SK-N-MC (cell line): ENCODE measurements around the gene ADAMTS17.
A peak's percentile ranks its signal among the peaks of the same experiment; 100 is the strongest.

Experiments used
- DNase-seq: peaks from one replicate; pipeline ENCODE4 v3.0.0-alpha.2; 2011; ENCODE audit warnings: low read depth, low spot score
- H3K27ac ChIP-seq: fragments of 200-600 bp; sonication (generic); 2 replicates; pipeline ENCODE4 v1.5.1; 2016; ENCODE audit warnings: mixed run types
- H3K36me3 ChIP-seq: fragments of 200-600 bp; sonication (generic); 2 replicates; pipeline ENCODE4 v1.6.1; 2017; ENCODE audit warnings: antibody characterized with exemption, low read length, mixed read lengths; ENCODE audit not compliant: insufficient read depth
- H3K4me3 ChIP-seq: fragments of 200-600 bp; sonication (generic); 2 replicates; pipeline ENCODE4 v1.5.1; 2016
- H3K9ac ChIP-seq: fragments of 200-600 bp; sonication (generic); 2 replicates; pipeline ENCODE4 v1.8.0; 2017; ENCODE audit warnings: mixed run types, mixed read lengths; ENCODE audit not compliant: insufficient read length
- H3K9me3 ChIP-seq: fragments of 200-600 bp; sonication (generic); 2 replicates; pipeline ENCODE4 v1.6.1; 2017; ENCODE audit warnings: low read depth, mild to moderate bottlenecking, antibody characterized with exemption, low read length, moderate library complexity, mixed read lengths
- EZH2 ChIP-seq: fragments of 200-600 bp; sonication (generic); IDR thresholded peaks from one replicate; pipeline ENCODE4 v1.6.1; 2017; ENCODE audit warnings: antibody characterized with exemption
- FOXP2 ChIP-seq: optimal IDR thresholded peaks from 2 replicates; pipeline ENCODE3; 2011; ENCODE audit warnings: mild to moderate bottlenecking, moderate library complexity; ENCODE audit not compliant: insufficient read depth; ENCODE audit errors: extremely low read length, control extremely low read depth
- POLR2AphosphoS5 ChIP-seq: IDR thresholded peaks from 2 replicates; pipeline ENCODE4 v1.6.1; 2012; ENCODE audit warnings: mild to moderate bottlenecking, low read depth, low read length, borderline replicate concordance

The ADAMTS17 gene

DNA sequence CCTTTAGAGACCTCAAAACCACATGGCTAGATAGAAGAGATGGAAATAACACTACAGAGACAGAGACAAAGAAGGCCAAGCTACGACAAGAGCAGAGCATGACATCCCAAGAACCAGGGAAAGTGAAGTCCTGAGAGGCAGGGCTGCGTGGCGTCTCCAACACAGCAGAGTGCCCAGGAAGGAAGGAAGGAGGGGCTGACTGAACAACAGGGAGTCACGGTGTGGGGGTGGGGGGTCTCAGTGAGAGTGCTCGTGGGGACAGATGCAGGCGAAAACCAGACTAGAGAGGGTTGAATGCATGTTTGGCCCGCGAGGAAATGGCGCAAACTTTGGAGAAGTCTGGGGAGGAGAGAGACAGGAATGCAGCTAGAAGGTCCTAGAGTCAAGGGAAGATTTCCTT lies 44.0 kb downstream of the ADAMTS17 start:
- Histone ChIP-seq H3K27ac (no peak overlapping the region), H3K9me3 (no peaks in the 10 kb centered on the region), H3K4me3 (no peak overlapping the region), H3K36me3 (no peaks in the 10 kb centered on the region), H3K9ac (no peak overlapping the region)
- no peak for DNase-seq
- no peak for TF ChIP-seq POLR2AphosphoS5
- TF ChIP-seq FOXP2, result no peak
- no peak for TF ChIP-seq EZH2

DNA sequence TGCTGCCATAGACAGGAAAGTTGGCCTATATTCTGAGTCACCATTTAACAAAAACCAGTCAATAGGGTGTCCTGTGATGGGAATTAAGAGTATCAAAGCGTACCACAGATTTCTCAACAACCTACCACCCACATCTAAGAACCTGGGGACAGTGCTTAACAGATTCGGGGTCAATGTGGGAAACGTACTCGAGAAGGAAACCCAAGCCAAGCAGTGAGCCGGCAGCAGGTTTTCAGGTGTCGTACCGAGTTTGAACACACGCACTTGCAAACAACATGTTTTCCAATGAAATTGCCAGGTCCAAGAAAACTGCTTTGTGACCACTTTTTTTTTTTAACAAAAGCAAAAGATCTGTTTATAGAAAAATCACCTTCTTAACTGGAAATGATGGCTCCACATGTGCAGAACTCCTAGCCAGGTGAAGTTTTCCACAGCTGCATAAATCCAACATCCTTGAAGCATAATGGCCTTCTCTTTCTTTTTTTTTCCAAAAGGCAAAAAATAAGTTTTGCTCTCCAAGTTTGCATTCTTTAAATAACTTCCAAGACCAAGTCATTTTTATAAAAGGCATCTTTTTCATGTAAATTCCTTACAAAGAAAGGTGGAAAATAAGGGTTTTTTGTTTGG lies 45.7 kb downstream of the ADAMTS17 start:
- Histone ChIP-seq H3K9ac (no peak overlapping the region), H3K36me3 (no peaks in the 10 kb centered on the region), H3K9me3 (no peaks in the 10 kb centered on the region), H3K4me3 (no peak overlapping the region), H3K27ac (no peak overlapping the region)
- no peak for TF ChIP-seq EZH2
- TF ChIP-seq FOXP2, result no peak
- no peak for TF ChIP-seq POLR2AphosphoS5
- no peak for DNase-seq

- no peak overlapping the region for H3K9ac ChIP-seq
- H3K4me3 ChIP-seq, result no peak overlapping the region
- H3K9me3 ChIP-seq, result no peaks in the 10 kb centered on the region
- no peak overlapping the region for H3K27ac ChIP-seq
- no peaks in the 10 kb centered on the region for H3K36me3 ChIP-seq
- no peak for TF ChIP-seq EZH2
- no peak for TF ChIP-seq FOXP2
- TF ChIP-seq POLR2AphosphoS5, result no peak
- no peak for DNase-seq
Measured at GRCh38 chr15:100292010-100292409, 49.8 kb downstream of the ADAMTS17 start.

GRCh38 chr15:100291106-100291505 lies 50.7 kb downstream of the ADAMTS17 start:
- no peak overlapping the region for H3K27ac ChIP-seq
- H3K9me3 ChIP-seq, result no peaks in the 10 kb centered on the region
- H3K36me3 ChIP-seq, result no peaks in the 10 kb centered on the region
- H3K4me3 ChIP-seq, result no peak overlapping the region
- DNase-seq, result peak; percentile 18
- no peak for TF ChIP-seq POLR2AphosphoS5
- TF ChIP-seq EZH2, result no peak
- TF ChIP-seq FOXP2, result no peak
- no peak overlapping the region for H3K9ac ChIP-seq

GRCh38 chr15:100285641-100286295 lies 56.0 kb downstream of the ADAMTS17 start:
- Histone ChIP-seq H3K27ac (no peak overlapping the region), H3K4me3 (no peak overlapping the region), H3K36me3 (no peaks in the 10 kb centered on the region), H3K9me3 (no peaks in the 10 kb centered on the region), H3K9ac (no peak overlapping the region)
- DNase-seq, result no peak
- TF ChIP-seq EZH2 (no peak), FOXP2 (no peak)

- H3K9ac ChIP-seq, result no peak overlapping the region
- TF ChIP-seq POLR2AphosphoS5 (no peak), FOXP2 (no peak), EZH2 (no peak)
- H3K9me3 ChIP-seq, result no peaks in the 10 kb centered on the region
- no peak overlapping the region for H3K27ac ChIP-seq
- DNase-seq, result no peak
- H3K4me3 ChIP-seq, result no peak overlapping the region
- H3K36me3 ChIP-seq, result no peaks in the 10 kb centered on the region
Measured at GRCh38 chr15:100284701-100285100, 57.1 kb downstream of the ADAMTS17 start.

DNA sequence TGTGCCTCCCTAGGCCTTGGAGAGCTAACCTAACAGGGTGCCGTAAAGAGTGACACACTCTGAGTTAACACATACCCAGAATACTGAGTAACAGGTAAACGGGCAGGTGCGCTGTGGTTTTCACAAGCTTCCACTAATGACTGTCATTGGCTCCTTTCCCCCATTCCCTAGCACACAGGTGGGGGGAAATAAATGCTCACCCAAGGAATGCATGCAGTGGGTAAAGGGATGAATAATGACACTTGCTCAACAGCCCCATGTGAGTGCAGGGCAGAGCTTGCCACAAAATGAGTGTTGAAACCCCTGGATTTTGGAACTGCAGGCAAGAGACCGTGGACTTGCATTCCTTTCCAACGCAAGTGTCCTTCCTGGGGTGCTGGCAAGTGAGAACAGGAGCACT lies 57.6 kb downstream of the ADAMTS17 start:
- Histone ChIP-seq H3K9ac (no peak overlapping the region), H3K9me3 (no peaks in the 10 kb centered on the region), H3K27ac (no peak overlapping the region), H3K36me3 (no peaks in the 10 kb centered on the region), H3K4me3 (no peak overlapping the region)
- TF ChIP-seq EZH2, result no peak
- no peak for TF ChIP-seq POLR2AphosphoS5
- TF ChIP-seq FOXP2, result no peak
- no peak for DNase-seq

DNA sequence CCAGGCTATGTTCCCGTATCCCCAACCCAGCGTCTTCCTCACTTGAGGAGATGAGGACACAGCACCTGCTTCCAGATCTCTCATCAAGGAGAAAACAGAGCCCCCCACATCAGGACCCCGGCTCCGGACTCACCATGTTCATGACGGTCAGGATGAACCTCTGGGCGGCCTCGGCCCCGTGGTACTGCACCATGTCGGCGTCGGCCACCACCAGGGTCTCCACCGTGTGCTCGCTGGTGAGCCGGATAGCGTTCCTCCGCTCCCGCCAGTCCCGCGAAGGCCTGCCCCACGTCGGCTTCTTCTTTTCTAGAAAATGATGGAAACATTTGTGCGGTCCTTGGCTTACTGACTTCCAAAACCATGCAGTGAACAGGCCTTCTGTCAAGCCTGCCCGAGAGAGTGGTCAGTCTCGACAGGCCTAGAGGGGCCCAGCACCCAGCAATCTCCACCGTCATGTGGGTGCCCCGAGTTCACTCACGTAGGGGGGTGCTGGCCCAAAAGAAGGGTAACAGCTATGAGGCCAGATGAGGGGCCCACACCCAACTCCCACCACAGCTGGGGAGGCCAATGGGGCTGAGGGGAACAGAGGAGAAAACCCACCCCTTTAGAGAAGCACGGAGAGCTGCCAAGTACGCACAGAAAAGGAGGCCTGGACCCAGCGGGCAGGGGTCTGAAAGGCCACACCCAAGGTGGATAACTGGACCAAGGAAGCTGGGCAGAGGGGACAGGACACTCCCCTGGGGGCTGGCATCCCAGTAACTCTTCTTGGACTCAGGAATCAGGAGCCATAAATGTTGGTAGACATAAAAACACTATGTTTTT lies 60.5 kb downstream of the ADAMTS17 start:
- H3K36me3 ChIP-seq, result no peaks in the 10 kb centered on the region

More for the DNA sequence above, 60.5 kb downstream of the ADAMTS17 start:
- Histone ChIP-seq H3K9me3 (no peaks in the 10 kb centered on the region), H3K4me3 (no peak overlapping the region), H3K9ac (no peak overlapping the region), H3K27ac (no peak overlapping the region)
- DNase-seq, result no peak
- TF ChIP-seq EZH2 (no peak), FOXP2 (no peak), POLR2AphosphoS5 (no peak)
